CD4-positive, alpha-beta T cell (primary cell): Measurements from ENCODE around the gene SFN. TPM values are rescaled to one million over a fixed set of nuclear protein-coding genes. Genes with fewer than 3 reads are reported as not detected.

ENCODE experiments used
- ATAC-seq: fragments of 200-7000 bp; cut with Tn5 transposase; one replicate; pipeline ENCODE4 v1.10.0; 2022; ENCODE audit warnings: mild to moderate bottlenecking; ENCODE audit not compliant: poor library complexity
- CTCF ChIA-PET: fragments of 350-600 bp; sonication (Branson Sonifier 250); formaldehyde crosslinking; loops from one replicate; lab custom pipeline; 2021; ENCODE audit warnings: antibody characterized with exemption, inconsistent platforms; lab: Charles Lee
- POLR2A ChIA-PET: fragments of 350-600 bp; sonication (Branson Sonifier 250); formaldehyde crosslinking; loops from one replicate; lab custom pipeline; 2021; ENCODE audit warnings: antibody characterized with exemption, inconsistent platforms; lab: Charles Lee
- DNase-seq, 14 experiments: peaks; one replicate each; pipeline ENCODE4 v3.0.0-alpha.2; 2013 to 2020; ENCODE audit warnings: mixed read lengths in 2 of 14
- H3K27ac ChIP-seq, 2 donors: one replicate each; pipeline versions ENCODE4 v1.5.1 to v1.7.0; 2013; ENCODE audit warnings: low read length in 2 of 2, low read depth in 1 of 2, mild to moderate bottlenecking in 1 of 2
- H3K27me3 ChIP-seq, 2 experiments: 1 replicate in 1 of 2; 2 replicates in 1 of 2; pipeline versions ENCODE4 v1.6.1 to v1.7.0; 2013; ENCODE audit warnings: low read length in 2 of 2, control low read depth in 1 of 2, mild to moderate bottlenecking in 1 of 2, moderate library complexity in 1 of 2; ENCODE audit not compliant: insufficient read depth in 2 of 2, control insufficient read depth in 1 of 2
- H3K36me3 ChIP-seq: one replicate; pipeline ENCODE4 v1.6.1; 2013; ENCODE audit warnings: low read length, control low read depth; ENCODE audit not compliant: insufficient read depth
- H3K4me1 ChIP-seq: one replicate; pipeline ENCODE4 v1.6.1; 2013; ENCODE audit warnings: low read length, control low read depth; ENCODE audit not compliant: insufficient read depth
- H3K4me3 ChIP-seq: one replicate; pipeline ENCODE4 v1.5.1; 2013; ENCODE audit warnings: mild to moderate bottlenecking, low read length, moderate library complexity
- H3K9me3 ChIP-seq, 2 experiments: 1 replicate in 1 of 2; 2 replicates in 1 of 2; pipeline versions ENCODE4 v1.6.1 to v1.7.0; 2013; ENCODE audit warnings: low read length in 2 of 2, mild to moderate bottlenecking in 2 of 2, control low read depth in 1 of 2, moderate library complexity in 1 of 2; ENCODE audit not compliant: control insufficient read depth in 1 of 2, insufficient read depth in 1 of 2
- H3K27ac Mint-ChIP-seq: one replicate; pipeline ENCODE4 v1.8.0; 2020; ENCODE audit warnings: mixed read lengths
- H3K27me3 Mint-ChIP-seq: one replicate; pipeline ENCODE4 v1.8.0; 2021; ENCODE audit warnings: mixed read lengths
- H3K36me3 Mint-ChIP-seq: one replicate; pipeline ENCODE4 v1.8.0; 2021; ENCODE audit warnings: low read depth, mixed read lengths
- H3K4me1 Mint-ChIP-seq: one replicate; pipeline ENCODE4 v1.8.0; 2021; ENCODE audit warnings: low read depth, mixed read lengths
- H3K4me3 Mint-ChIP-seq: one replicate; pipeline ENCODE4 v1.8.0; 2020; ENCODE audit warnings: mild to moderate bottlenecking, mixed read lengths
- H3K9me3 Mint-ChIP-seq: one replicate; pipeline ENCODE4 v1.8.0; 2020; ENCODE audit warnings: mixed read lengths
- CTCF ChIP-seq: fragments of 200-600 bp; IDR thresholded peaks from one replicate; pipeline ENCODE4 v1.8.0; 2022; ENCODE audit warnings: antibody characterized with exemption, mild to moderate bottlenecking
- intact Hi-C, 2 experiments: fragments of 100-400 bp; cut with DNase I in 1 of 2; cut with micrococcal nuclease in 1 of 2; formaldehyde crosslinking; loops; one replicate each; pipeline versions ENCODE4 v1.15.1 to v1.9.0; 2023 to 2025; cut with DNase I, micrococcal nuclease
- total RNA-seq, 174 experiments: library from RNA in 2 of 174; stranded (reverse) in 2 of 174; gene quantifications; one replicate each; pipeline ENCODE4 v1.2.3 and lab custom pipeline; 2021 to 2026

The SFN gene
- total RNA-seq, 2 experiments from 2014 or later = 1.2 to 2.0 TPM

- POLR2A ChIA-PET = no interaction called here
Measured at GRCh38 chr1:26856604-26857469, 6.1 kb upstream of the SFN start.

GRCh38 chr1:26857473-26858060 is 5.4 kb upstream of the SFN start:
- Histone ChIP-seq H3K27me3 (no peaks in the 10 kb centered on the region), H3K4me1 (peaks cover 6% of the 10 kb centered on the region), H3K9me3 (no peaks in the 10 kb centered on the region), H3K27ac (no peak overlapping the region), H3K36me3 (peaks cover 49% of the 10 kb centered on the region), H3K4me3 (no peak overlapping the region)
- TF ChIP-seq CTCF = no peak
- Mint-ChIP-seq H3K36me3 (peaks cover 50% of the 10 kb centered on the region), H3K4me3 (no peak overlapping the region), H3K27me3 (no peaks in the 10 kb centered on the region), H3K27ac (no peak overlapping the region), H3K9me3 (no peaks in the 10 kb centered on the region), H3K4me1 (peaks cover 11% of the 10 kb centered on the region)
- no peak for ATAC-seq
- intact Hi-C loops = no loop called here
- ChIA-PET CTCF (interaction anchor here (1.0 kb wide), 1 partner anchor 30 kb away, joined by 3 read pairs; no protein-coding TSS in a partner anchor), POLR2A (interaction anchor here (1.1 kb wide), 1 partner anchor 37 kb away, joined by 3 read pairs; no protein-coding TSS in a partner anchor)
- DNase-seq = no peak

More at GRCh38 chr1:26856604-26857469, 6.1 kb upstream of the SFN start:
- intact Hi-C loops = no loop called here
- H3K4me3 ChIP-seq = no peak overlapping the region
- H3K36me3 Mint-ChIP-seq = peaks cover 57% of the 10 kb centered on the region
- ATAC-seq (no peak), DNase-seq (no peak)
- peaks cover 57% of the 10 kb centered on the region for H3K36me3 ChIP-seq
- TF ChIP-seq CTCF = no peak
- H3K4me1 ChIP-seq = no peaks in the 10 kb centered on the region
- H3K4me1 Mint-ChIP-seq = peaks cover 9% of the 10 kb centered on the region
- CTCF ChIA-PET = no interaction called here
- H3K27me3 Mint-ChIP-seq = no peaks in the 10 kb centered on the region
- no peak overlapping the region for H3K27ac Mint-ChIP-seq
- no peaks in the 10 kb centered on the region for H3K9me3 Mint-ChIP-seq
- no peak overlapping the region for H3K27ac ChIP-seq
- H3K27me3 ChIP-seq = no peaks in the 10 kb centered on the region
- H3K9me3 ChIP-seq = no peaks in the 10 kb centered on the region
- no peak overlapping the region for H3K4me3 Mint-ChIP-seq

- H3K36me3 Mint-ChIP-seq = peaks cover 44% of the 10 kb centered on the region
- no peaks in the 10 kb centered on the region for H3K9me3 Mint-ChIP-seq
- Histone ChIP-seq H3K27me3 (no peaks in the 10 kb centered on the region), H3K9me3 (no peaks in the 10 kb centered on the region), H3K4me3 (no peak overlapping the region), H3K36me3 (peaks cover 44% of the 10 kb centered on the region), H3K4me1 (peaks cover 12% of the 10 kb centered on the region), H3K27ac (no peak overlapping the region)
- no peak overlapping the region for H3K27ac Mint-ChIP-seq
- POLR2A ChIA-PET = interaction anchor here (1.1 kb wide), 1 partner anchor 37 kb away, joined by 3 read pairs; no protein-coding TSS in a partner anchor
- no peaks in the 10 kb centered on the region for H3K27me3 Mint-ChIP-seq
- H3K4me3 Mint-ChIP-seq = no peak overlapping the region
- peaks cover 12% of the 10 kb centered on the region for H3K4me1 Mint-ChIP-seq
- CTCF ChIA-PET = interaction anchor here (0.6 to 1.0 kb wide), 4 partner anchors 19 to 32 kb away, joined by 3 read pairs; partner anchors contain the start of gene ZDHHC18
- intact Hi-C loops = no loop called here
- TF ChIP-seq CTCF = no peak
- ATAC-seq (no peak), DNase-seq (no peak)
Measured at GRCh38 chr1:26858160-26858559, 4.8 kb upstream of the SFN start.
